GM19397 (cell line): ENCODE results near the gene PACRG.

Experiments
- ATAC-seq: cut with Tn5 transposase; IDR thresholded peaks from one replicate; pipeline ENCODE4 v1.9.1; 2021; ENCODE audit warnings: mild to moderate bottlenecking, moderate library complexity; ENCODE audit not compliant: unreplicated experiment

PACRG gene

DNA sequence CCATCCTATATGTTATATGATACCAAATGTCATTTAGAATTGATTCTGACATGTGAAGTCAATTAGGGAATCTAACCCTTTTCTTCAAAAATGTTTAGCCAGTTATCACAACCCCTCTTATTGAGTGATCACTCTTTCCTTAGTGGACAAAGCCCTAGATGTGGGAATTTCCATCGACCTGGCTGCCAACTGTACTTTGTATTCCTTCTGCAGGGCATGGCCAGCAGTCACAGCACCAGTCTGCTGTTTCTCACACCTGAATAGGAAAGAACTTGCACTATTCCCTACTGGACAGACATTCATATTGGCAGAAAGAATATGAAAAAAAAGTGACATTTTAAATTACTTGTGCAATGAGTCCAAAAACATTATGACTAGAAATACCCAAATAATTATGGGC, 271.0 kb downstream of the PACRG start:
- ATAC-seq, result no peak

DNA sequence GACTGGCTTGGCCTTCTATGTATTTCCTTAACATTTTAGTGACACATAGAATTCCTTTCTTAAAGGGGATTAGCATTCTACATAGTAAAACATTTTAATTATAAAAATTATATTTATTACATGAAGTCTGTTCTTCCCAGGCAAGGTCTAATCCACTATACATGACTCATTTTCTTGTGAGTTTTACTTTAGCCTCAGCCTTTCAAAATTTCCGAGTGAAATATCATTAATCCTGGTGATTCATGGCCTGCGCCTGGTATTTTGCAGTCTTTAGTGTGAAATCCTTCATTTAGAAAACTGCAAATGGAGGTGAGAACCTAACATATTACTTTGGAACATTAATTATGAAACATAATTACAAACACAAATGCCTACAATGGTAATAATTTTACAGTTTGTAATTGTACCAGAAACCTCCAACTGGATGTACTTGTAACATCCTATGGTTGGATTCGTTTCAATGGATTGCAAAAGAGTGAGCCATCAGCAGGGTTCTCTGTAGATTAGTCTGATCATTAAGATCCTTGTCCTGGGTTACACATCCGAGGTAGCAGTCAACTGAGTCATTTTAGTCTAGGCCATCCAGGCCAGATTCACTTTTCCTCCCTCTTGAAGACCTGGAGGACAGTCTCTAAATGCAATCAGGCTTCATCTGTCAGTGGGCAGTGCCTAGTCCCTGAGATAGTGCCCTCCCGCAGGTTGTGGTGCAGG, 272.0 kb downstream of the PACRG start:
- no peak for ATAC-seq

DNA sequence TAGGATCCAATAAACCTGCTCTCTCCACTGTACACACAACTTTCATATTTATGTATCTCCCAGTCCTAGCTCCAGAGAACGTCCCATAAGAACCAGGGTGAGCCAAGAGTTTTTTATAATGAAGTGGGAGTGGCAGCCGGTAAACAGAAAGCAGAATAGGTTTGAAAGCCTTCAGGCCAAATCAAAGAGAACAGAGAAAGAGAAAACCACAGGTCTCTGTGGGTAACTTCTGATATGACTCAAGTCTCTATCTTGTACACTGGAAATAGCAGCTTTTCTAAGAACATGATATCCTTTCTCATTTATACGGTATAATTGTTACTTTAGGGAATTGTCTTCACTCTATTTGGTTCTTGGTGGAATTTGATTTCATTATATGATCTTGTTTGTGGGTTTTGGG, 273.6 kb downstream of the PACRG start:
- peak; percentile 86 for ATAC-seq

DNA sequence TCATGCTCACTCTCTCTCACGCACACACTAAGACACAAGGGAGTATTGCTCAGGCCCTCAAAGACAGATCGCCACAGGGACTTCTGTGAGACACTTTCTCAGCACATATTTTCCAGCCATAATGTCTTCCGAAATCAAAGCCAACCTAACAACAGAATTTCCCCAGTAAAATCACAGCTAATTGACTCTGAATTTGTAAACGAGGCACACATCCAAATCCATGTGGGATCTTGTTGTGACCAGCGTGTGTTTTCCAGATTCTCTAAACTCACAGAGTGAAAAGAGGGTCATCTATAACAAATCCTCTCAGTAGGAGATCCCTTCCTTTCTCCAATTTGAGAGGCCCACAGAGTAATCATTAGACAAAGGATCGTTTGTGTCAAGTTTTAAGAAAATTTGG, 280.4 kb downstream of the PACRG start:
- no peak for ATAC-seq

DNA sequence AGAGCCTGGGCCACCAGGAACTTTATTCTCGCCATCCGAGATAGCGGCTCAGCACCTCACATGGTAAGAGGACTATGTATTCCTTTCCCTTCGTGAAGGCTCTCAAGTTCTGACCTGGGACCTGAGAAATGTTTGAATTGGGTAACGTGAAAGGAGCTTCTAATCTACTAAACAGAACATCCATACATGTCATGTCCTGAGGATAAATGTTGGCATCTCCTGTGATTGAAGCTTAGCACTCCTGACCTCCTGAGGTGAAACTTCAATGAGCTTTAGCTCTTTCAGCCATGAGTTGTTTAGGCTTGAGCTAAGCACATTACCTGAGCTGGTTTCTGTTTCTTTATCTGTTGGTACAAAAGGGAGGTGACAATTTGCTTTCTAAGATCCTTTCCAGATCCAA, 280.9 kb downstream of the PACRG start:
- no peak for ATAC-seq

DNA sequence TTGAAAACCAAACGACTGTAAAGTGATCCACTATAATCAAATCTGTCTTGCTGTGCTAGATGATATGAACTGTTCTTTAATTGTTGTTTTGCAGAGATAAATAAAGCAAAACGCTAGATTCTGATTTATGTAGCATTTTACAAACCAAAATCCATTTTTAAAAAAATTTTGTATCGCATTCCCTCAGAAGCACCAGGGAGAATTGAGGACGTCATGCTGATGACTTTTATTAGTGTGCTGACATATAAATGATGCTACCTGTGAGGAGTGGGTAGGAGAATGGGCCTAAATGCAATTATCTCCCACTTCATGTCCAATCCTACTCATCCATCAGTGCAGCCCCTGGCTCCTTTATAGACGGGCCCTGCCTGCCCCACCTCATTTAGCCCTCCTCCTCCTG, 282.4 kb downstream of the PACRG start:
- no peak for ATAC-seq

DNA sequence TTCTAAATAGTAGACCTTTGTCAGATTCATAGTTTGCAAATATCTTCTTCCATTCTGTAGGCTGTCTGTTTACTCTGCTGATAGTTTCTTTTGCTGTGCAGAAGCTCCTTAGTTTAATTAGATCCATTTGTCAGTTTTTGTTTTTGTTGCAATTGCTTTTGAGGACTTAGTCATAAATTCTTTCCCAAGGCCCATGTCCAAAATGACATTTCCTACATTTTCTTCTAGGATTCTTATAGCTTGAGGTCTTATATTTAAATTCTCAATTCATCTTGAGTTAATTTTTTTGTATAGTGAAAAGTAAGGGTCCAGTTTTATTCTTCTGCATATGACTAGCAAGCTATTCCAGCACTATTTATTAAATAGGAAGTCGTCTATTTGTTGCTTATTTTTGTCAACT, 287.0 kb downstream of the PACRG start:
- no peak for ATAC-seq

DNA sequence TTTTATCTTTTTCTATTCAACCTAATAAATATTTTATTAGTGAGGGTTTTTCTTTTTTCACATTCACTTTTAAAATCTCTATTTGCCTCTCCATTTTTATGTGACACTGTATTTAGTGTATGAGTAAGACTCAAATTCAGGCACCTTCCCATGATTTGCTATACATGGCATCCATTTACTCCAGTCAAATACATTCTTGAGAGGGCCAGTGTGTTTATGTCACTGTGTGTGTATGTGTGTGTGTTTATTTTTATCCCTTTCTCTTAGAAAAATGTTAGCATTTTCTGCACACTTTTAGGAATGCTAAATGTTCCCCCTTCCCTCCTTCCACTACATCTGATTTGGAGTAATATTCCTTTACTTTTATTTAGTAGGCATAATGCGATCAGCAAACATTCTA, 290.0 kb downstream of the PACRG start:
- ATAC-seq, result no peak

DNA sequence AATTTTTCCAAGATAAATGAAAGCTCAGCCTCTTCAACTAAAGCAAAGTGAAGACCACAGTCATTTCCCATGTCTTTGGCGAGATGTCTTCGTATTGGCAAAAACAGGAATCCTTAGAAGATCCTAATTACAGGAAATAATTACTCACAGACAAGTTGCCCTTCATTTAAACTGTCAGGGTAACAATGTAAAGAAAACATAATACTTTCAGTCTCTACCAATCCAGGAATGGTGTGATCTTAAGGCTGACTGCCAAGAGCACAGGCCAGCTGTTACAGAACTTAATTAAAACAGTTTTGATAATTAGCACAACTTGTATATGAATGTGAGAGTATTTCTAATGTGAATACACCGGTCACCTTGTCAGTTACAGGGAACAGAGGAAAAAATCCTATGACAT, 292.2 kb downstream of the PACRG start:
- ATAC-seq, result no peak

DNA sequence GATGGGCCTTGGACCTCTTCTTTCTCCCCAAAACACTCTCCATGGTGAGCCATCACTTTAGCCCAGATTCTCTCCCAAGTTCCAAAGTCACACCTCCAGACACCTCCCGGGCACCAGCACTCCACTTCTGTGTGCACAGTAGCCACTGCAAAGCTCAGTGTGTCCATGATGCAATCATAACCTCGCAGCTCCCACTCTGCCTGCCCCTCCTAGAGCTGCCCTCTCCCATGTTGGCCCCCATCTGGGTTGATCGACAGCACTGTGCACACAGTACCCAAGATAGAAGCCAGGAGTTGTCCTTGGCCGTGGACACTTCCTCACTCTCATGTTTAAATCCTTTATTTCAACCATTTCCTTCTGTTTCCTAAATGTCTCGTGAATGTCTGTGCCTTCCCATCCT, 293.3 kb downstream of the PACRG start:
- no peak for ATAC-seq

DNA sequence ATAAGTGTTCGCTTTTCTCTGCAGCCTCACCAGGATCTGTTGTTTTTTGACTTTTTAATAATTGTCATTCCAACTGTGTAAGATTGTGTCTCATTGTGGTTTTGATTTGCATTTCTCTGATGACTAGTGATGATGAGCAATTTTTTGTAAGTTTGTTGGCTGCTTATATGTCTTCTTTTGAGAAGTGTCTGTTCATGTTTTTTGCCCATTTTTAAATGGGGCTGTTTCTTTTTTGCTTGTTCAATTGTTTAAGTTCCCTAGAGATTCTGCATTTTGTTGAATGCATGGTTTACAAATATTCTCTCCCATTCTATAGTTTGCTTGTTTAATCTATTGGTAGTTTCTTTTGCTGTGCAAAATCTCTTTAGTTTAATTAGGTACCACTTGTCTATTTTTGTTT, 295.9 kb downstream of the PACRG start:
- ATAC-seq, result no peak

DNA sequence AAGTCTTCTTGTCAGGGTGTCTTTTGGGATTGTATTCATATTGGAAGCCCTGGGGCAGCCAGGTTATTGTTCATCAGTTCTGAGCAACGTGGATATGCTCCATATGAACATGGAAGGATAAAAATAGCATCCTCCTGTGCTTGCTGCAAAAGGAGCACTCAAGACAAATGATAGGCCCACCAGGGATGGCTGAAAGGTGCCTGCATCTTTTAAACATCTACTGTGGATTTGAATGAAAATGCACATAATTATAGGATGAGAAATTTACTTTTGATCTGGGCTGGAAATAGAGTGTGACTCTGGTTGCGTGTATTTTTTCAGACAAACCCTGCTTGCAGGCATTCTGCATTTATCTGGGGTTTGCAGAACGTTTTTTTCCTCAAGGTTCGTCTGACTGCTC, 299.1 kb downstream of the PACRG start:
- no peak for ATAC-seq

DNA sequence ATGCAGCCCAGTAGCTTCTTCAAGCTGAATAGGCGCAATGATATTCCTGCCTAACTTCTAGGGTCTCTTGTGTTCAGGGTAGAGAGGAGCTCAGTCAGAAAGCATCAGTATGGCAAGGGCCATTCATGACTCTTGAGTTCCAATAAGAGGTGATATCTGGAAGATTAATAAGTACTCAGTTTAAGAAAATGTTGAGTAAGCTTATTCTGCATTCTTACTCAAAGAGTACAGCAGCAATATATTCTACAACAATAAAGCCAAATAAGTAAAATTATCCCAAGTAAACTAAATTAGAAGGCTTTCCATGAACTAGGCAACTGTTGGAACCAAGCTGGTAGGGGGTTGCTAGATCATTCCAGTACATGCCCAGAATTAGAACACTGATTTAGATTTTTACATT, 303.2 kb downstream of the PACRG start:
- no peak for ATAC-seq

DNA sequence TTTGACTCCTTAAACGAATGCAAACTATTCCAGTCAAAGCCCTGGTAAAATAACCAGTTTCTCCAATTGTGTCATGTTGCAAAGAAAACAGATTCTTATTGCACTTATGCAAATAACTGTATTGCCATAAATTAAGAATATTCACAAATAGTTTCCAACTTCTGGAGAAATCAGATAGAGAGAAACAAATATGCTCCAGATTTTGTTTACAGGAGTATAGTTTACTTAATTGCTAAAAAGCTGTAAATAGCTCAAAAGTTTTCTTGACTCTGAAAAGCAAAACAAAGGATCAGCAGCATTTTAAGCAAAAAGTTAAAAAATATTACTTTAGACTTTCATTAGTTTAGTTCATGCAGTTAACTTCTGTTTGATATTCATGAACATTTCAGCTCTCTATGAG, 304.2 kb downstream of the PACRG start:
- ATAC-seq, result no peak

DNA sequence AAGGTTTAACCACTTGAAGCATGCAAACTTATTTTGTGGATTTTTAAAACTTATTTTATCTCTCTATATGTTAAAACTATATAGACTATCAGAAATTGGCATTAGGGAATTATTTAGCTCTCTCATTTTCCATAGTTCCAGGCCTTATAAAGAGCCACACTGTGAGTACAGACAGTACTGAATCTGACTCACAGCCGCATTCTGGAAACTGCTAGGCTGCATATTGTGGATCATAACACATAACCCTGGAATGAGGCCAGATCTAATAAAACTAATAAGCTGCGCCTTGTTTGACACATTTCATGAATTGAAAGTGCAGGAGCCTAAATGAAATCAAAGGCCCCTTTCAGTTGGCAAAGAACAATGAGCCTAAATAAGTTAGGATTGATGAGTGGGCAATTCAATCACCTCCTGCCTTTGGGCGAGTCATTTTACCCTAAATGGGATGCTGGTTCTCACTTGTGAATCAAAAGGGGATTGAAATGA, 308.4 kb downstream of the PACRG start:
- no peak for ATAC-seq

DNA sequence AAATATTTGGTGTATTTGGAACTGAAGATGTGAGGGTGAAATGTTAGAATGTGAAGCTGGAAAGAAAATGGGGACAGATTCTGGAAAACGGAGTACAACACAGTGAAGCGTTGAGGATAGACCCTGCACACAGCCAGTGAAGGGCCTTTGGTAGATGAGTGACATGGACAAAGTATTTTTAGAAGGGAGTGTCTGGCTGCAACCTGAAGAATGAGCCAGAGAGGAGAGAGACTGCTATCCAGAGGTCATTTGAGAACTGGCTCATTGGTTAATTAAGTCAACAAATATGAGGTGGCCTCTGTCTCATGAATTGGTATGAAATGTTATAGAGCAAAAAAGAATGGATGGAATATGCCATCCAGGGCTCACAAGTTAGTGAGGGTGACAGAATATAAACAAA, 310.5 kb downstream of the PACRG start:
- ATAC-seq, result no peak

DNA sequence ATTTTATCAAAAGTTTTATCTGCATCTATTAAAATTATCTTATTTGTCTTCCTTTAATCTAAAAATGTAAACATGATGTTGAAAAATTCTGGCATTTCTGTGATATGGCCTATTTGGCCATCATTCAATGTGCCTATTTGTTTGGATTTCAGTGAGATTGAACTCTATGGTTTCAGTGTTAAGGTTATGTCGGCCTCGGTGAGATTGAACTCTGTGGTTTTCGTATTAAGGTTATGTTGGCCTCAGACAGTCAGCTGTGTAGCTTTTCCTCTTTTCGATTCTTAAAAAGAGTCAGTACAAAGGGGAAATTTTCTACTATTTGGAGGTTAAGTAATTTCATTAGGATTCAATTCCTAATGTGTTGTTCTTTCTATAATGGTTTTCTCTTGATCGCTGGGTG, 320.6 kb downstream of the PACRG start:
- no peak for ATAC-seq

DNA sequence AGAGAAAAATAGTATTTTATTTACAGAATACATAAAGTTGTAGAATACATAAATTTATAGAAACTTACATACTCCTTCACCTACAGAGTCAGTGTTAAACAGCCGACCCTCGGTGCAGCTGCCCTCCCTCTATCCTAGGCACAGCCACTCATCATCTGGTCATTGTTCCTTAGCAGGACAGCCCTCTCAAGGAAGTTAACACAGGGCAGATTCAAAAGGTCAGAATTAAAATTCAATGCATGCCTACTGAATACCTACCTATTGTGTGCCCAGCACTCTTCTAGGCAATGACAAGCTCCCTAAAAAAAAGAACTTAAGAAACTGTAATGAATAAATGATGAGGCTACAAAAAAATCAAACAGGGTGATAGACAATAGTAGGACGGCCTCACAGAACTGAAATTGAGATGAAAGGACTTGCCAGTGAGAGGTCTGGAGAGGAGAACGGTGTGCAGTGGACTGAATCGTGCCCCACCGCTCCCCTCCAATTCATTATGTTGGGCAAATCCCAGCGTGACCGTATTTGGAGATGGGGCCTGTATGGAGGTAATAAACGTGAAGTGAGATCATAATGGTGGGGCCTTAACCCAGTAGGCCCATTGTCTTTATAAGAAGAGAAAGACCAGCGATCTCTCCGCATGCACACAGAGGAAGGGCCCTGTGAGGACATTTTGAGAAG, 326.0 kb downstream of the PACRG start:
- ATAC-seq, result no peak

DNA sequence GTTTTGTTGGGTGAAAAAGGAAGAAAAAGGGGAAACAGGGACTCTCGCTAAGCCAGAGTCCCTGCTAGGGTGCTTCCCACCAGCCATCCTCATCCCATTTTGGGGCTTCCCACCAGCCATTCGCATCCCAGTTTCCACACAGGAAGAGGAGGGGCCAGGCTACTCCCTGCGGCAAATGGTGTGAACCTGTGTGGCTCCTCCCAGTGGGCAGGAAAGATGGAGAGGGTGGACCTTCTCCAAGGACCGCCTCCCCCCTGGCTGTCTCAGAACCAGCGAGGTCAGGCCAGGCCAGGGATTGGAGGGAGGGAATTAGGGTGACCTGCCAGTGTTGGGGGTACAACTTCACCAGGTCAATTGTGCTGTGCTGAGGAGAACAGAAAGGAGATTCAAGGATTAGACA, 326.9 kb downstream of the PACRG start:
- ATAC-seq, result no peak

DNA sequence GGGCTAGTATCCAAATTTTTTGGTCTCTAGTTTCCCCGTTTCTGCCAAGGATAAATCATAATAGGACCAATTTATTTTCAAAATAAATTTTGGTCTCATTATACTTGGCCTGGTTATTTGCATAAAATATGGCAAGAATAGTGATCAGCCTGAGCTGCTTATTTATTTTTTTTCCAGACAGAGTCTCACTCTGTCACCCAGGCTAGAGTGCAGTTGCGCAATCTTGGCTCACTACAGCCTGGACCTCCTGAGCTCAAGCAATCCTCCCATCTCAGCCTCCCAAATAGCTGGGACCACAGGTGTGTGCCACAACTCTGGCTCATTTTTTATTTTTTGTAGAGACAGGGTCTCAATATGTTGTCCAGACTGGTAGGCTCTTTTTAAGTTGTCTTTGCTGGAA, 329.5 kb downstream of the PACRG start:
- ATAC-seq, result no peak

DNA sequence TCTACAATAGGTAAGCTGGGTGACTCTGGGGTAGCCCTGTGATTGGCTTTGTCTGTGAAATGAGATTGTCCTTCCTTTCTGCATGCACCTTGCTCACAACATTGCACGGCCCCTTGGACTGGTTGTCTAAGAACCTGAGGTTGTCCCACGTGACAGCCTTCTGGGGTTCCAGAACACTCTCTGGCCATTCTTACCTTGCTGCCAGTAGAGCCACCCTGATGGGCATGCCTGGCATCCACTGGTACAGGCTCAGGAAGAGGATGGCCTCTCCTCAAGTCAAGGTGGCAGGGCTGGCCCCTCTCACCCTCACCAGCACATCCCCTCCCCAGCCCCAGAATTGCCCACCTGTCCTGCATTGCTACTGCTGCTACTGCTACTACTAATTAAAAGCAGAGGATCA, 335.0 kb downstream of the PACRG start:
- no peak for ATAC-seq

DNA sequence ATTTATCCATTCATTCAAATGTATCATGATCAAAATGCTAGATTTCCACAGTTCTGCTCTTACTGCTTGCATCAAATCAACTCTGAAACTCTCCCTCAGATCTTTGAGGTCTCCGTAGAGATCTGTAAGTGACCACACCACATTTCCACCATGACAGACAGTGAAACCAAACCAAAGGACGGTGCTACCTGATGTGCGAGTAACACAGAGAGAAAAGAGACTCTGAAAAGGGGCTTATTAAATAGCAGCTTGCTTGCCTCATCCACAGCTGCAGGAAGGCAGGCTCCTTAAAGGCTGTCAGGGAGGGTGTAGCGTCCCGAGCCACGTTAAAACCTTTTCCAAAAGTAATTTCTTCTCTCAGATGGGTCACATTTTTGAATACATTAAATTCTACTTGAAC, 335.8 kb downstream of the PACRG start:
- ATAC-seq, result no peak

DNA sequence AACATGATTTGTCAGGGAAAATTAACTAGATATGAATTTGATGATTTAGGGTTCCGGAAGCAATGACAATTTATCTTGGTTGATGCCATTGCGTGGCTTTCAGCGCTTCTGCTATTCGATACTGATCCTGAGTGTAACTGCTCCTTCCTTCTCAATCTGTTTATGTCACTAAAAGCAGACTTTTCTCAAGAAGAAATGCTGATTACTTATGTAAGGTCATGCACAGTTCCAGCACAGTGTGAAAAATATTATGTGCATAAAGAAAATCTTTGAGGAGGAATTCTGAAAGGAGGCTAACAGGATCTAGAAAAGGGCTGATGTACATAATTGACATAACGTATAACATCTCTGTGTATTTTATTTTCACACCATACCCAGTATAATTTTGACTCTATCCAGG, 336.6 kb downstream of the PACRG start:
- no peak for ATAC-seq
